ENCODE data around the gene FAM184A.

DNA sequence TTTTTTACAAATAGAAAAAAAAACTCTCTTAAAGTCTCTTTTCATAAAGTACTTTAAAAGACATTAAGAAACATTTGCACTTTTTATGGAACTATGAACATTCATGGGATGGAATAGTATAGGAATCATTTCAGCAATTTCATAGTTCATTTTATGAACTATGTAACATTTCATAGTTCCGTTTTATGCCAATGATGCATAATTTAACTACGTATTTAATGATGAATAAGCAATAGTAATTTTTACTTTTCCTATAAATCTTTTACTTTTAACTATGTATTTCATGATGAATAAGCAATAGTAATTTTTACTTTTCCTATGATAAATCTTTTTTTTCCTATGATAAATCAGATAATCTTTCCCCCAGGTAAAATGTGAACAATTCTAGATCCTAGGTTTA lies 47.7 kb downstream of the FAM184A start:
- TF ChIP-seq JUN (IDR thresholded peaks at IDR 0.05; ENCODE audit: low read depth, low read length) (no peak), EZH2 (IDR thresholded peaks at IDR 0.05; ENCODE audit: low read depth, low read length, severe bottlenecking) (no peak), POLR2AphosphoS5 (IDR thresholded peaks at IDR 0.05; ENCODE audit: low read depth, low read length) (no peak), POLR2A (IDR thresholded peaks at IDR 0.05; ENCODE audit: control extremely low read depth in 1 of 2, low read depth in 2 of 2, low read length in 2 of 2) (no peak), BACH1 (IDR thresholded peaks at IDR 0.05; ENCODE audit: low read length) (no peak), MAFK (IDR thresholded peaks at IDR 0.05; ENCODE audit: low read depth, low read length) (no peak), JUND (IDR thresholded peaks at IDR 0.05; ENCODE audit: low read length) (no peak), SAP30 (IDR thresholded peaks at IDR 0.05; ENCODE audit: insufficient read depth, insufficient replicate concordance, low read length) (no peak)
- TF ChIP-seq, protein P1, sequence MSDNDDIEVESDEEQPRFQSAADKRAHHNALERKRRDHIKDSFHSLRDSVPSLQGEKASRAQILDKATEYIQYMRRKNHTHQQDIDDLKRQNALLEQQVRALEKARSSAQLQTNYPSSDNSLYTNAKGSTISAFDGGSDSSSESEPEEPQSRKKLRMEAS (IDR thresholded peaks at IDR 0.05), result no peak
- TF ChIP-seq, protein P2, sequence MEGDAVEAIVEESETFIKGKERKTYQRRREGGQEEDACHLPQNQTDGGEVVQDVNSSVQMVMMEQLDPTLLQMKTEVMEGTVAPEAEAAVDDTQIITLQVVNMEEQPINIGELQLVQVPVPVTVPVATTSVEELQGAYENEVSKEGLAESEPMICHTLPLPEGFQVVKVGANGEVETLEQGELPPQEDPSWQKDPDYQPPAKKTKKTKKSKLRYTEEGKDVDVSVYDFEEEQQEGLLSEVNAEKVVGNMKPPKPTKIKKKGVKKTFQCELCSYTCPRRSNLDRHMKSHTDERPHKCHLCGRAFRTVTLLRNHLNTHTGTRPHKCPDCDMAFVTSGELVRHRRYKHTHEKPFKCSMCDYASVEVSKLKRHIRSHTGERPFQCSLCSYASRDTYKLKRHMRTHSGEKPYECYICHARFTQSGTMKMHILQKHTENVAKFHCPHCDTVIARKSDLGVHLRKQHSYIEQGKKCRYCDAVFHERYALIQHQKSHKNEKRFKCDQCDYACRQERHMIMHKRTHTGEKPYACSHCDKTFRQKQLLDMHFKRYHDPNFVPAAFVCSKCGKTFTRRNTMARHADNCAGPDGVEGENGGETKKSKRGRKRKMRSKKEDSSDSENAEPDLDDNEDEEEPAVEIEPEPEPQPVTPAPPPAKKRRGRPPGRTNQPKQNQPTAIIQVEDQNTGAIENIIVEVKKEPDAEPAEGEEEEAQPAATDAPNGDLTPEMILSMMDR (IDR thresholded peaks at IDR 0.05; ENCODE audit: control extremely low read depth in 1 of 3, insufficient read depth in 1 of 3, low read depth in 1 of 3, low read length in 3 of 3), result no peak
